ENCODE results near the gene INTS2.

INTS2 gene

DNA sequence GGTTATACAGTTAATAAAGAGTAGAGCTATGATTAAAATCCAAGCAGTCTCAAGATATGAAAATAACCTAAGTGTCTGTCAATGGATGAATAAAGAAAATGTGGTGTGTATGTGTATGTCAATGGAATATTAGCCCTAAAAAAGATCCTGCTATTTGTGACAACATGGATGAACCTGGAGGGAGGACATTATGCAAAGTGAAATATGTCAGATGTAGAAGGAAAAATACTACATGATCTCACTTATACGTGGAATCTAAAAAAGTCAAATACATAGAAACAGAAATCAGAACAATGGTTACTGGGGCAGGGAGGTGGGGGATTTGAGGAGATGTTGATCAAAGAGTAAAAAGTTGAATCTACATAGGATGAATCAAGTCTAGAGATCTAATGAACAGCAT lies 84.9 kb downstream of the INTS2 start:
- no peak for TF ChIP-seq CTCF (IDR thresholded peaks at IDR 0.05)

- TF ChIP-seq CTCF (IDR thresholded peaks at IDR 0.05) = no peak
Observed at GRCh38 chr17:61839300-61839786, 88.4 kb downstream of the INTS2 start.

GRCh38 chr17:61837175-61838051 lies 90.4 kb downstream of the INTS2 start:
- TF ChIP-seq CTCF (IDR thresholded peaks at IDR 0.05) = peak; percentile 86

GRCh38 chr17:61836266-61837174 lies 91.3 kb downstream of the INTS2 start:
- TF ChIP-seq CTCF (IDR thresholded peaks at IDR 0.05) = no peak

GRCh38 chr17:61835606-61836005 lies 92.2 kb downstream of the INTS2 start:
- TF ChIP-seq CTCF (IDR thresholded peaks at IDR 0.05) = no peak

- no peak for TF ChIP-seq CTCF (IDR thresholded peaks at IDR 0.05)
Observed at GRCh38 chr17:61834610-61835009, 93.2 kb downstream of the INTS2 start.

DNA sequence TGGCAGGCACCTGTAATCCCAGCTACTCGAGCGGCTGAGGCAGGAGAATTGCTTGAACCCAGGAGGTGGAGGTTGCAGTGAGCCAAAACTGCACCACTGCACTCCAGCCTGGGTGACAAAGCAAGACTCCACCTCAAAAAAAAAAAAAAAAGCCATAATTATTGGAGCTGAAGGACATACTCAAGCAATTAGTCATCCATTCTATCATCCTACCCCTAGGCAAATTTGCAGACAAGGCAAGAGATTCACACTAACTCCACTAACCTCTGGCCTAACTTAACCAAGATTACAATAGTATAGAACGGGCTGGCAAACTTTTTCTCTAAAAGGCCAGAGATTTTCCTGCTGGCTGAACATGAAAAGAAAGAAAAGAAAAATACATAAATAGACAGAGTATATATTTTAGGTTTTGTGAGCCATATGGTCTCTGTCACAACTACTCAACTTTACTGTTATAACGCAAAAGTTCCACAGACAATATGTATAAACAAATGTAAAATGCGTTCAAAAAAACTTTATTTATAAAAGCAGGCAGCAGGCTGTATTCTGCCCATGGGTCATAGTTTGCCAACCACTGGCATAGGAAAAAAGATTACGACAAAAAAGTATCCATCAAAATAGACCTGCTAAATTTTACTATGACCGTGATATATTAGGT lies 94.1 kb downstream of the INTS2 start:
- no peak for TF ChIP-seq CTCF (IDR thresholded peaks at IDR 0.05)
